ENCODE results near the gene QSOX2.
A peak's percentile ranks its signal among the peaks of the same experiment; 100 is the strongest.
"Not testable (repeated sequence)": the region's sequence is repeated elsewhere in the genome, so short reads cannot be mapped to it uniquely, and the experiment has no call there.

The QSOX2 gene

GRCh38 chr9:136250676-136251075, 5.1 kb upstream of the QSOX2 start:
- no peak for DNase-seq

- no peak for DNase-seq
Measured at GRCh38 chr9:136249877-136250559, 4.4 kb upstream of the QSOX2 start.

DNA sequence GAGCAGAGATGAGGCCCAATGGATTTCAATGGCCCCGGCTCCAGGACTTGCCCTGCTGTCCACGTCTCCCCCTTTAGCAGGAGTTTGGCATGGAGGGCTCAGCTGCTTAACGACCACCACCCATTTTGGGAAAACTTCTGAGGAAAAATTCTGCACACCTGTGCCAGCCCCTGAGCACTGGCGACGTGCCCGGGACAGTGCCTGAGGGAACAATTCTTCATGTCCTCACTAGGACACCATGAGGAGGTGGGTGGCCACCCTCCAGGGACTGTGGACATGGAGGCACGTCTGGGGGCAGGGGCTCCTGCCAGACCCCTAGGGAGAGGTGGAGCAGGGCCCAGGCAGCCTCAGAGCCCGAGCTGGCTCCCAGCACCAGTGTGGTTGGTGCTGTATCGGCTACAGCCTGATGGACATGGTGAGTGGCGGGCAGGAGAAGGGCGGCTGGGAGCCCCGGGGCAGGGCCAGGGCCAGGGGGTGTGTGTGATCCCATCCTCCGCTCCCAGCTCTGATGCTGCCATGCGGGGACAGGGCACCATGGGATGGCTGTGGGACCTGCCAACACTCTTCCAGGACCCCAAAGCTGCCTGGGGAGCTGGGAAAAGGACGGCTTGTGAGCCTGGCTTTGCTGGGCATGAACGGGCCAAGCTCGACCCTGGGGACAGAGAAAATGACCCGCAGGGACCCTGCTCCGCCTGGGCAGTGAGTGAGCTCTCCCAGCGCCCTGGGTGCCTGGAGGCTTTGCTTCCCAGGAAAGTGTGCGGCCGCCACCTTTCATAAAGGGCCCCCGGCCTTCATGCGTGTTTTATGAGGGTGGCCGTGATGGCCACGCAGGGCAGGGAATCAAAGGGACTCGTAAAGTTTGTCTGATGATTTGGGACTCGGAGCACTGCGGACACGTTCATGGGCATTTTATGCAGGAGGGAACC, 3.6 kb upstream of the QSOX2 start:
- DNase-seq = no peak

DNA sequence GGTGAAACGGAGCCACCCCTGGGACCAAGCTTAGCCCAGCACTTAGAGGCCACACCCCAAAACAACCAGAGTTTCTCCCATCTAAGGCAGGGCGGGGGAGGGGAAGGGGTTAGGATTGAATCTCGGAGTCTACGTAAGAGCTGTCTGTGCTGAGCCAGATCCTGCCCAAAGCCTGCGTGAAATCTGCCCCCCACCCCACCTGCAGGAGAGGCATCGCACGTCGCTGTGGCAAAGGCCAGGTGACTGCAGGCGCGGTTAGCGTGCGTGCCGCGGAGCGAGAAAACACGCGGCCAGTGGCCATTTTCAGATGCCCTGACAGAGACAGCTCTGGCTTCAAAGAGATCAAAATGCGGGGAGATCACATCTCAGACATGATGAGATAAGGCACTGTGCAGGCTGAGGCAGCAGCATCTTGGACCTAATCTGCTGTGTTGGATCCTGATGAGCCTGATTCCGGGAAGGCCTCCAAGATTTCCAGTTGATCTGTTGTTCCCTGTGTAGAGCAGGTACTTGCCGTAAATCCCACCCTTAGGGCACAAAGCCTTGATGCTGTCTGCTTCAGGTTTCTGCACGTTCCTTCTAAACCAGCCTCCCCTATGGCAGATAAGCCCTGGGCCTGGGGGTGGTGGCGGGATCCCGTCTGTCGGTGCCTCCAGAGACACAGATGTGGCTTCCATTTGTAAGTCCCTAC, 2.5 kb upstream of the QSOX2 start:
- no peak for DNase-seq

DNA sequence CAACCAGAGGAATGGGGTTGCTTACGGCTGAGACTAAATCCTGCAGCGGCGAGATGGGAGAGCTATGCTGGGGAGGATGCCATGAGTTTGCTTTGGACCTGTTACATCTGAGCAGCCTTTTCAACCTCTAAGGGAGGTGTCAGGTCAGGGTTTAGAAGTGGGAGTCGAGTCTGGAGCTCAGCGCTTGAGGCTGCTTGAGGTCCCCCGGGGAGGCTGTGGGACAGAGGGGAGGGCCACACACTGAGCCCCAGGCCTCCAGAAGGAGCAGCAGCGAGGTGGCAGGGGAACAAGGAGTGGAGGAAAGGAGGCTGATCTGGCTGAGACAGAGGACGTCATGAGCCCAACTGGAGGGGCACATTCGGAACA, 1.9 kb upstream of the QSOX2 start:
- DNase-seq = no peak

- no peak for DNase-seq
Measured at GRCh38 chr9:136246849-136247550, 1.4 kb upstream of the QSOX2 start.

GRCh38 chr9:136244969-136245218, 718 bp downstream of the QSOX2 start:
- no peak for DNase-seq

DNA sequence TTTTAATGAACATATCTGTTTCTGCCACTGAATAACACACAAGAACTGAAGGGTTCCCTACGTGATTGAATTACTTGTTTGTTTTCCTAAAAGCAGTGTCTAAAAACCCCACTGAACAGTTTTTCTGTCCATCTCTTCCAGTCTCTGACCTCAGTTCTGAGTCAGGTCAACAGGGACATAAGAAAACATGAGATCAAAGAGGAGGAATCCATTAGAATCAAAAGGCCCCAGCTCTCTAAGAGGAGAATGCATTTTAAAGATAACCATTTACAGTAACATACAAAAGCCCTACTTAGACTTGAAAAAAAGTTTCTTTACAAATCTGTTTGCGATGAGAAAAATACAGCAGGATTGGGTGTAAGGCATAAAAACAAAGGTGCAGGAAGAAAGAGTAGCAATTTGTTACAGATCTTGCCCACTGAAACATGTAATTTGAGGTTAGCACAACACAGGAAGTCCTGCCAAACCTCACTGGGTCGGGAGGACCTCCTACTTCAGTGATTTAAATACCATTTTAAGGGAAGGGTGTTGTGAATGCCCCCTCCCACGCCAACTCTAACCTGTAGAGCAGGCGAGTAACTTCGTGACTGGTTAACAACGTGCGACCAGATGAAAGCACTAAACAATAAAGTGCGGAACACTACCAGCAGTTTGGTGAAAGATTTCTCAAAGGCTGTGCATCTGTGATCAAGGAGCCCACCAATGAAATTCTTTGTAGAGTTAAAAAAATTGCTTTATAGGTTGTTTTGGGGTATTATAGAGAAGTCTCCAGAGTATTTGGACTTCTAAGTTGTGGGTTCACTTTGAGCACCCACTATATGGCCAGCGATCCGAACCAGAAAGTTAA, 1.3 kb downstream of the QSOX2 start:
- no peak for DNase-seq

DNA sequence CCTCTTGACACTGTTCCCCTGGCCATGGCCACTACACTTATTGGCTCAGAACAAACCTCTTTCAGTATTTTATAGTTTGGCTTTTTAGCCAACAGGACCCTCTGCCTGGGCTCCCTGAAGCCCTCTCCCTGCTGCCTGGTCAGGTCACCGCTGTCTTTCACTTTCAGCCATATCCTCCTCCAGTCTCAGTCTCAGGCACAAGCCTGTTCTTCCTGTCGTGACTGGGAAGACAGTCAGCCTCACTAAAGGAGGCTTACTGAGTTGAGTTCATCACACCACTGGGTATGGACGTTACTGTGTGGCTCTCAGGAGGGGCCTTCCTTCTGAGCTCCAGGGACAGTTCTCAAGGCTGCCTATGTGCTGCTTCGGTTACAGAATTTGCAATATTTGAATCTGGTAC, 2.0 kb downstream of the QSOX2 start:
- DNase-seq = no peak

- peak in 1 of 2 experiments; percentile 11 for DNase-seq
Measured at GRCh38 chr9:136242918-136243525, 2.6 kb downstream of the QSOX2 start.

- no peak for DNase-seq
Measured at GRCh38 chr9:136242248-136242647, 3.4 kb downstream of the QSOX2 start.

- DNase-seq = no peak
Measured at GRCh38 chr9:136241542-136241941, 4.1 kb downstream of the QSOX2 start.

DNA sequence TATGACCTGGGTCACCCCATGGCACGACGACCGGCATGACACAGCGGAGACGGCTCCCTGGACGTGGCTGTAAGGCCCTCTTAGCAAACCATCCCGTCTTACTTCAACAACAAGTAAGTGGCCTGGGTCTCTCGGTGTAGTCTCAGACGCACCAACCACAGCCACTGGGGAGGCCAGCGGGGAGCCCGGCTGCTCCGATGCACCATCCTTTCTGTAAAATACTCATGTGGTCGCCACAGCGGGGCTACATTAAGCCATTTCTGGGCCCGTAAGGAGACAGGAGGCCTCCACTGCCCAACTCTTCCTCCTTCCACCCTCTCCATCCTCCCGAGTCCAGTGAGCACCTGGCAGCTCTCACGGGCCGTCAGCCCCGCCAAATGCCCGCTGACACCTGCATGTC, 4.7 kb downstream of the QSOX2 start:
- DNase-seq = no peak

DNA sequence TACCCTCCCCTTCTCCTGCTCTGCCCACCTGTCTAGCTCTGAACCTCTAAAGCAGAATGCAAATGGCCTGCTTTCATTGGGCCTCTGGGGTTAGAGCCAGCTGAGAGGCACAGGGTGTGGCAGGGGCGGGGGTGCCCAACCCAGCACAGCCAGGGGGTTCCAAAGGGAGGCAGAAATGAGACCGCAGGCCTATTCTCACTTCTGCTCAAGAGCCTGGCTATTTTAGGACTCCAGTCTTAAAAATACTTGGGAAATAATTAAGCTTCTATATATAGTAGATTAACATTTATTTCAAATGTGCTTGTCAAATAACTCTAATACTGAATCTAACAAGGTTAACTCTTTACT, 5.7 kb downstream of the QSOX2 start:
- DNase-seq = no peak

- no peak for DNase-seq
Measured at GRCh38 chr9:136239135-136239982, 6.3 kb downstream of the QSOX2 start.

DNA sequence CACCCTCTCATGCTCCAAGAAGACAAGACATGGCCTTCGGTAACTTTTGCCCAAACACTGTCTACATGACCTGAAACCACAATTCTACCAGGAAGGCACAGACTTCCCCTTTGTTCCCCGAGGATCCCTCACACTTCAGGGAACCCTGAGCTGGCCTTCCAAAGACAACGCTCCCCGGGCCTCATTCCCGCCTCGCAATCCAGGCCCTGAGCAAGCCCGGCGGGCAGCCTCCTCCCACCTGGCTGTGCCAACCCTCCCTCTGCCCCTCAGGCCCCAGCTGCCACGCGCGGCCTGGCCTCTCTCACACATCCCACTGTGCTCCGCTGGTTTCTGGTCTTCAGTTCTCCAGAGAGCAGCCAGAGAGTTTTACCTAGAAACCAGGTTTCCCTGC, 7.3 kb downstream of the QSOX2 start:
- DNase-seq = no peak

GRCh38 chr9:136237486-136238341, 7.9 kb downstream of the QSOX2 start:
- no peak for DNase-seq

DNA sequence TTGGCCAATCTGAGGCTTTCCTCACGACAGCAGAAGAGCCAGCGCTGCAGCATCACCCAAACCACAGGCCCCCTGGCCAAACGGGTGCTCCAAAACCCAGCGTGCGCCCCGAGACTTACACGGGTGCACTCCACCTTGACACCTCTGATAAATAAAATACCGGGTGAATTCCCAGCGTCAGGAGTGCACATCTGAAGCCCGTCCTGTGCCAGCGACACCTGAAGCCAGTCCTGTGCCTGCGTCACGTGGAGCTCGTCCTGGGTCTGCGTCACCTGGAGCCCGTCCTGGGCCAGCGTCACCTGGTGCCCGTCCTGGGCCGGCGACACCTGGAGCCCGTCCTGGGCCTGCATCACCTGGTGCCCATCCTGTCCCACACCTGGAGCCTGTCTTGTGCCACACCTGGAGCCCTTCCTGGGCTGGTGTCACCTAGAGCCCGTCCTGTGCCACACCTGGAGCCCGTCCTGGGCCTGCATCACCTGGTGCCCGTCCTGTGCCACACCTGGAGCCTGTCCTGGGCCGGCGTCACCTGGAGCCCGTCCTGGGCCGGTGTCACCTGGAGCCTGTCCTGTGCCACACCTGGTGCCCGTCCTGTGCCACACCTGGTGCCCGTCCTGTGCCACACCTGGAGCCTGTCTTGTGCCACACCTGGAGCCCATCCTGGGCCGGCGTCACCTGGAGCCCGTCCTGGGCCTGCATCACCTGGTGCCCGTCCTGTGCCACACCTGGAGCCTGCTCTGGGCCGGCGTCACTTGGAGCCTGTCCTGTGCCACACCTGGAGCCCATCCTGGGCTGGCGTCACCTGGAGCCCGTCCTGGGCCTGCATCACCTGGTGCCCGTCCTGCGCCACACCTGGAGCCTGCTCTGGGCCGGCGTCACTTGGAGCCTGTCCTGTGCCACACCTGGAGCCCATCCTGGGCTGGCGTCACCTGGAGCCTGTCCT, 8.9 kb downstream of the QSOX2 start:
- DNase-seq = not testable (repeated sequence)

Measured in Kasumi-1 (cell line).